Measurements from ENCODE around the gene FAT4. TPM values are rescaled to one million over a fixed set of nuclear protein-coding genes. Genes with fewer than 3 reads are reported as not detected.

FAT4 gene
- total and polyA plus RNA-seq, 9 of the 15 experiments (the other 6 are each of a cell fraction or from before 2014, with no cell fraction given): 0.01 TPM; not detected in 8

GRCh38 chr4:125358453-125358852, 43.7 kb downstream of the FAT4 start (continued):
- TF ChIP-seq, protein P1, sequence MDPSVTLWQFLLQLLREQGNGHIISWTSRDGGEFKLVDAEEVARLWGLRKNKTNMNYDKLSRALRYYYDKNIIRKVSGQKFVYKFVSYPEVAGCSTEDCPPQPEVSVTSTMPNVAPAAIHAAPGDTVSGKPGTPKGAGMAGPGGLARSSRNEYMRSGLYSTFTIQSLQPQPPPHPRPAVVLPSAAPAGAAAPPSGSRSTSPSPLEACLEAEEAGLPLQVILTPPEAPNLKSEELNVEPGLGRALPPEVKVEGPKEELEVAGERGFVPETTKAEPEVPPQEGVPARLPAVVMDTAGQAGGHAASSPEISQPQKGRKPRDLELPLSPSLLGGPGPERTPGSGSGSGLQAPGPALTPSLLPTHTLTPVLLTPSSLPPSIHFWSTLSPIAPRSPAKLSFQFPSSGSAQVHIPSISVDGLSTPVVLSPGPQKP (CRISPR knock-in tag; IDR thresholded peaks at IDR 0.05): no peak

DNA sequence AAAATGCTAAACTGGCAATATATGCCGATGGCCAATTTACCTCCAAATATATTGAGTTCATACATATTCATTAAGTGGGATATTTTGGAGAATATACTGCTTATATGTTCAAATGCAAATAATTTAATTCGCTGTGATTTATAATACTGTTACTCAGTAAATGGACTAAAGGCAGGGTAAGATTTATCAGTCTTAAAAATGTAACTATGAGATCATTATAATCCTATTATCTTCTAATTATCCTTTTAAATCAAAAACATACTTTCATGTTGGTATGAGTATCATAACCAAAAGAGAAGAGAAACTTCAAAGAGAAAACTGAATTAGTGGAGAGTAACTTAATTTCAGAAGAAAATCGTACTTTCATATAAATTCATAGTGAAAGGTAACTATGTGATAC, 44.6 kb downstream of the FAT4 start:
- H3K4me1 ChIP-seq (replicated peaks in 1 of 2; ENCODE audit: control insufficient read depth in 2 of 2, insufficient read depth in 2 of 2, low read length in 2 of 2): no peaks in the 10 kb centered on the region
- H3K9me1 ChIP-seq (ENCODE audit: control insufficient read depth, insufficient read depth, low read length): no peaks in the 10 kb centered on the region
- ChIA-PET CTCF (ENCODE audit: low intra/inter-chr PET ratio) (no interaction called here), POLR2A (no interaction called here)
- DNase-seq (ENCODE audit: extremely low read depth in 1 of 4, low spot score in 3 of 4) (no peak), FAIRE-seq (no peak), ATAC-seq (no peak)
- intact Hi-C loops (cut with micrococcal nuclease): no loop called here
- TF ChIP-seq, protein P2, sequence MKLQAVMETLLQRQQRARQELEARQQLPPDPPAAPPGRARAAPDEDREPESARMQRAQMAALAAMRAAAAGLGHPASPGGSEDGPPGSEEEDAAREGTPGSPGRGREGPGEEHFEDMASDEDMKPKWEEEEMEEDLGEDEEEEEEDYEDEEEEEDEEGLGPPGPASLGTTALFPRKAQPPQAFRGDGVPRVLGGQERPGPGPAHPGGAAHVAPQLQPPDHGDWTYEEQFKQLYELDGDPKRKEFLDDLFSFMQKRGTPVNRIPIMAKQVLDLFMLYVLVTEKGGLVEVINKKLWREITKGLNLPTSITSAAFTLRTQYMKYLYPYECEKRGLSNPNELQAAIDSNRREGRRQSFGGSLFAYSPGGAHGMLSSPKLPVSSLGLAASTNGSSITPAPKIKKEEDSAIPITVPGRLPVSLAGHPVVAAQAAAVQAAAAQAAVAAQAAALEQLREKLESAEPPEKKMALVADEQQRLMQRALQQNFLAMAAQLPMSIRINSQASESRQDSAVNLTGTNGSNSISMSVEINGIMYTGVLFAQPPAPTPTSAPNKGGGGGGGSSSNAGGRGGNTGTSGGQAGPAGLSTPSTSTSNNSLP (IDR thresholded peaks at IDR 0.05; ENCODE audit: borderline replicate concordance, low read depth, low read length): no peak
- TF ChIP-seq MEIS2 (IDR thresholded peaks at IDR 0.05; ENCODE audit: partially characterized antibody) (no peak), RBM14 (IDR thresholded peaks at IDR 0.05; ENCODE audit: borderline replicate concordance, insufficient read depth, low read depth, low read length) (no peak), SAP30 (IDR thresholded peaks at IDR 0.05; ENCODE audit: borderline replicate concordance, insufficient read depth, low read depth, low read length, poor library complexity, severe bottlenecking) (no peak), STAT5B (CRISPR knock-in tag; IDR thresholded peaks at IDR 0.05) (no peak), CBX2 (IDR thresholded peaks at IDR 0.05; ENCODE audit: insufficient read depth, low read length, poor library complexity, severe bottlenecking) (no peak), ZNF212 (CRISPR knock-in tag; IDR thresholded peaks at IDR 0.05) (no peak), TEAD1 (CRISPR knock-in tag; IDR thresholded peaks at IDR 0.05) (no peak), ADNP (tag; IDR thresholded peaks at IDR 0.05) (no peak), ZNF512 (tag; IDR thresholded peaks at IDR 0.05) (no peak), HIVEP1 (CRISPR knock-in tag; IDR thresholded peaks at IDR 0.05) (no peak)
- no peaks in the 10 kb centered on the region for H3K79me2 ChIP-seq (ENCODE audit: control insufficient read depth, insufficient read depth, low read length)
- no peak overlapping the region for H3K9ac ChIP-seq (ENCODE audit: insufficient read depth in 1 of 2, low read depth in 2 of 2, low read length in 2 of 2)
- H3K4me3 ChIP-seq: no peak overlapping the region
- H3K4me2 ChIP-seq (ENCODE audit: insufficient read depth, low read length): no peak overlapping the region
- H3K27ac ChIP-seq (ENCODE audit: extremely low read depth, low read depth, low read length): no peak overlapping the region
- in situ Hi-C loops (cut with MboI): no loop called here
- no peaks in the 10 kb centered on the region for H3K27me3 ChIP-seq (ENCODE audit: control insufficient read depth in 2 of 2, insufficient read depth in 2 of 2, low read length in 2 of 2)
- 3% methylated on average over 3 of the region's 3 CpGs for WGBS (ENCODE audit: insufficient coverage, low coverage, missing lambda C conversion rate)
- no TSS peak for BruUV-seq (replicated peaks)
- no peaks in the 10 kb centered on the region for H4K20me1 ChIP-seq (replicated peaks; ENCODE audit: control insufficient read depth, insufficient read depth, low read length)
- no peaks in the 10 kb centered on the region for H3K36me3 ChIP-seq (ENCODE audit: control insufficient read depth, insufficient read depth, low read length)
- H3K9me3 ChIP-seq (replicated peaks; ENCODE audit: control insufficient read depth, insufficient read depth, low read depth, low read length): no peaks in the 10 kb centered on the region
- H2AFZ ChIP-seq (ENCODE audit: low read depth, low read length): no peak overlapping the region
